ENCODE data around the gene GIMAP8. TPM values are rescaled to one million over a fixed set of nuclear protein-coding genes. Genes with fewer than 3 reads are reported as not detected.

The GIMAP8 gene
- total and polyA plus RNA-seq, 2 of the 8 experiments (the other 6 are each of a cell fraction or from before 2014, with no cell fraction given): not detected

- POLR2A ChIA-PET (ENCODE audit: partially characterized antibody): interaction anchor here (0.6 kb wide), 1 partner anchor 80 kb away, joined by 3 read pairs; no protein-coding TSS in a partner anchor
- WGBS, 2 experiments (ENCODE audit: extremely low coverage in 1 of 2, insufficient coverage in 1 of 2, insufficient read length in 1 of 2, insufficient replicate concordance in 2 of 2, low coverage in 1 of 2, low lambda C conversion rate in 2 of 2, missing lambda C conversion rate in 1 of 2): 82% methylated on average over 8 of the region's 8 CpGs; no CpG with 5 or more reads in 1 of the 2 experiments
- no peak overlapping the region for H2AFZ ChIP-seq (ENCODE audit: low read length)
- no peak for TF ChIP-seq GTF2F1 (IDR thresholded peaks at IDR 0.05; ENCODE audit: borderline replicate concordance, low read depth, low read length)
- no peak for TF ChIP-seq ATF2 (IDR thresholded peaks at IDR 0.05; ENCODE audit: low read length)
- TF ChIP-seq BACH1 (IDR thresholded peaks at IDR 0.05; ENCODE audit: low read length): no peak
- no peak for TF ChIP-seq SRF (IDR thresholded peaks at IDR 0.05; ENCODE audit: low read depth, low read length)
- no peak for TF ChIP-seq TAF7 (optimal IDR thresholded peaks at IDR 0.05; ENCODE audit: borderline replicate concordance, low read depth, low read length)
- TF ChIP-seq BRCA1 (IDR thresholded peaks at IDR 0.05; ENCODE audit: low read depth, low read length): no peak
- no peak for TF ChIP-seq ZNF274 (IDR thresholded peaks at IDR 0.05; ENCODE audit: borderline replicate concordance, extremely low read depth, low read length)
- TF ChIP-seq CBX8 (IDR thresholded peaks at IDR 0.05; ENCODE audit: borderline replicate concordance, low read depth, low read length): no peak
- no peak for TF ChIP-seq RNF2 (IDR thresholded peaks at IDR 0.05; ENCODE audit: borderline replicate concordance, low read depth, low read length, missing control alignments, poor library complexity, severe bottlenecking)
- no peak for TF ChIP-seq POLR2AphosphoS5 (IDR thresholded peaks at IDR 0.05; ENCODE audit: low read depth, low read length)
- no peak for TF ChIP-seq KDM1A (IDR thresholded peaks at IDR 0.05; ENCODE audit: borderline replicate concordance, low read length)
Measured at GRCh38 chr7:150435390-150436073, 14.9 kb upstream of the GIMAP8 start.

More at GRCh38 chr7:150435390-150436073, 14.9 kb upstream of the GIMAP8 start:
- H3K4ac ChIP-seq (replicated peaks; ENCODE audit: insufficient read length, low read depth, low read length): no peak overlapping the region
- H3K79me2 ChIP-seq (ENCODE audit: control insufficient read depth in 1 of 2, insufficient read depth in 2 of 2, low read length in 2 of 2): no peaks in the 10 kb centered on the region
- no peaks in the 10 kb centered on the region for H3K23me2 ChIP-seq (ENCODE audit: low read depth, low read length)
- H3K27ac ChIP-seq (ENCODE audit: low read depth, low read length): no peak overlapping the region
- no peak overlapping the region for H3K23ac ChIP-seq (ENCODE audit: insufficient read length)
- FAIRE-seq (no peak), DNase-seq (ENCODE audit: low read depth in 1 of 2, low spot score in 2 of 2) (no peak)
- H3K4me2 ChIP-seq (ENCODE audit: insufficient read depth in 1 of 2, low read depth in 2 of 2, low read length in 2 of 2): no peak overlapping the region
- no peak overlapping the region for H4K5ac ChIP-seq (ENCODE audit: insufficient read length, low read depth, low read length)
- H3K36me3 ChIP-seq (ENCODE audit: control insufficient read depth in 2 of 4, insufficient read depth in 4 of 4, low read length in 3 of 4): no peaks in the 10 kb centered on the region
- no peak overlapping the region for H4K91ac ChIP-seq (replicated peaks; ENCODE audit: insufficient read length, low read length)
- no peak overlapping the region for H2AK5ac ChIP-seq (ENCODE audit: low read depth, low read length)
- no peak overlapping the region for H3K18ac ChIP-seq (ENCODE audit: extremely low read depth, low read length)
- H4K20me1 ChIP-seq (replicated peaks in 1 of 2; ENCODE audit: control insufficient read depth in 1 of 2, insufficient read depth in 2 of 2, low read length in 2 of 2): no peaks in the 10 kb centered on the region
- CTCF ChIA-PET (ENCODE audit: partially characterized antibody): interaction anchor here (0.7 kb wide), 1 partner anchor 251 kb away, joined by 4 read pairs; no protein-coding TSS in a partner anchor
- H2BK120ac ChIP-seq (replicated peaks; ENCODE audit: low read depth, low read length): no peak overlapping the region
- no peak overlapping the region for H3K14ac ChIP-seq (ENCODE audit: insufficient read length)
- H2BK15ac ChIP-seq (ENCODE audit: low read length): no peak overlapping the region
- no peak overlapping the region for H2BK5ac ChIP-seq (ENCODE audit: low read depth, low read length)
- no peaks in the 10 kb centered on the region for H3K4me1 ChIP-seq (replicated peaks in 1 of 4; ENCODE audit: control insufficient read depth in 3 of 4, insufficient read depth in 4 of 4, low read length in 3 of 4)
- no peak overlapping the region for H2BK20ac ChIP-seq (ENCODE audit: low read length)
- no peak overlapping the region for H3K4me3 ChIP-seq (ENCODE audit: extremely low read depth in 1 of 4, insufficient read depth in 2 of 4, low read depth in 3 of 4, low read length in 4 of 4)
- H3K9me3 ChIP-seq (ENCODE audit: insufficient read depth in 2 of 2, low read depth in 1 of 2, low read length in 1 of 2): peaks cover 0 to 2% of the 10 kb centered on the region in 2 experiments; a peak in 1 of 4 replicates
- no peak overlapping the region for H3K56ac ChIP-seq (replicated peaks; ENCODE audit: insufficient read length, low read depth, low read length)
- no peaks in the 10 kb centered on the region for H3K27me3 ChIP-seq (replicated peaks in 1 of 4; ENCODE audit: control insufficient read depth in 3 of 4, extremely low read depth in 1 of 4, insufficient read depth in 3 of 4, low read length in 3 of 4)
- no peak overlapping the region for H3K9ac ChIP-seq (replicated peaks in 1 of 4; ENCODE audit: extremely low read depth in 1 of 4, low read depth in 3 of 4, low read length in 3 of 4)
- no peak overlapping the region for H4K8ac ChIP-seq (ENCODE audit: extremely low read depth, insufficient read depth, low read length)
- H2BK12ac ChIP-seq (ENCODE audit: low read depth, low read length): no peak overlapping the region
- H3K79me1 ChIP-seq (ENCODE audit: low read depth, low read length): no peaks in the 10 kb centered on the region

Data from H1 (cell line).